ENCODE results near the gene VRK1. TPM values are rescaled to one million over a fixed set of nuclear protein-coding genes. Genes with fewer than 3 reads are reported as not detected.

Gene VRK1
- polyA plus RNA-seq, 1 experiment = 3.7 TPM

GRCh38 chr14:96752594-96752993 lies 44.6 kb upstream of the VRK1 start:
- Histone ChIP-seq H3K27me3 (ENCODE audit: control insufficient read depth, insufficient read depth, low read length) (no peaks in the 10 kb centered on the region; the same call in 1 of the 2 replicates), H3K4me3 (ENCODE audit: low read depth, low read length) (no peak overlapping the region), H3K36me3 (ENCODE audit: control insufficient read depth, insufficient read depth, low read length) (no peaks in the 10 kb centered on the region)
- ChIA-PET POLR2A (no interaction called here), CTCF (no interaction called here)
- no peak for TF ChIP-seq CTCF (IDR thresholded peaks at IDR 0.05; ENCODE audit: insufficient read depth, low read depth, low read length)
- DNase-seq (ENCODE audit: low read depth) = no peak

- TF ChIP-seq CTCF (IDR thresholded peaks at IDR 0.05; ENCODE audit: insufficient read depth, low read depth, low read length) = no peak
- CTCF ChIA-PET = interaction anchor here (1.0 kb wide), 1 partner anchor 9 kb away, joined by 3 read pairs; no protein-coding TSS in a partner anchor
- DNase-seq (ENCODE audit: low read depth) = no peak
- no peak overlapping the region for H3K4me3 ChIP-seq (ENCODE audit: low read depth, low read length)
- no peaks in the 10 kb centered on the region for H3K27me3 ChIP-seq (ENCODE audit: control insufficient read depth, insufficient read depth, low read length)
- POLR2A ChIA-PET = no interaction called here
- H3K36me3 ChIP-seq (ENCODE audit: control insufficient read depth, insufficient read depth, low read length) = no peaks in the 10 kb centered on the region
Observed at GRCh38 chr14:96754162-96754844, 42.9 kb upstream of the VRK1 start.

GRCh38 chr14:96754845-96755184 lies 42.4 kb upstream of the VRK1 start:
- POLR2A ChIA-PET = no interaction called here
- no peak for TF ChIP-seq CTCF (IDR thresholded peaks at IDR 0.05; ENCODE audit: insufficient read depth, low read depth, low read length)
- H3K36me3 ChIP-seq (ENCODE audit: control insufficient read depth, insufficient read depth, low read length) = no peaks in the 10 kb centered on the region
- no peak overlapping the region for H3K4me3 ChIP-seq (ENCODE audit: low read depth, low read length)
- DNase-seq (ENCODE audit: low read depth) = no peak
- no peaks in the 10 kb centered on the region for H3K27me3 ChIP-seq (ENCODE audit: control insufficient read depth, insufficient read depth, low read length)
- CTCF ChIA-PET = interaction anchor here (1.0 to 1.3 kb wide), 2 partner anchors 9 to 98 kb away, joined by 3 to 4 read pairs; no protein-coding TSS in a partner anchor

GRCh38 chr14:96756745-96757144 lies 40.4 kb upstream of the VRK1 start:
- Histone ChIP-seq H3K36me3 (ENCODE audit: control insufficient read depth, insufficient read depth, low read length) (no peaks in the 10 kb centered on the region), H3K27me3 (ENCODE audit: control insufficient read depth, insufficient read depth, low read length) (no peaks in the 10 kb centered on the region), H3K4me3 (ENCODE audit: low read depth, low read length) (no peak overlapping the region)
- no peak for DNase-seq (ENCODE audit: low read depth)
- POLR2A ChIA-PET = no interaction called here
- CTCF ChIA-PET = interaction anchor here (1.7 kb wide), 1 partner anchor 15 kb away, joined by 7 read pairs; no protein-coding TSS in a partner anchor
- no peak for TF ChIP-seq CTCF (IDR thresholded peaks at IDR 0.05; ENCODE audit: insufficient read depth, low read depth, low read length)

GRCh38 chr14:96757456-96757855 lies 39.7 kb upstream of the VRK1 start:
- no peak for TF ChIP-seq CTCF (IDR thresholded peaks at IDR 0.05; ENCODE audit: insufficient read depth, low read depth, low read length)
- Histone ChIP-seq H3K27me3 (ENCODE audit: control insufficient read depth, insufficient read depth, low read length) (no peaks in the 10 kb centered on the region), H3K36me3 (ENCODE audit: control insufficient read depth, insufficient read depth, low read length) (no peaks in the 10 kb centered on the region), H3K4me3 (ENCODE audit: low read depth, low read length) (no peak overlapping the region)
- POLR2A ChIA-PET = no interaction called here
- DNase-seq (ENCODE audit: low read depth) = no peak
- CTCF ChIA-PET = interaction anchor here (0.7 to 1.7 kb wide), 2 partner anchors 16 to 461 kb away, joined by 3 to 7 read pairs; no protein-coding TSS in a partner anchor

All from BJ (cell line).